Testis (tissue), 2 donors: ENCODE measurements around the gene SF3B3.

Experiments
- POLR2A ChIP-seq: fragments of 450-650 bp; IDR thresholded peaks from one replicate; pipeline ENCODE4 v1.6.1; 2017; ENCODE audit warnings: antibody characterized with exemption, mild to moderate bottlenecking, moderate library complexity
- TF ChIP-seq, protein P1 (sequence below), 3 experiments: fragments of 450-650 bp in 2 of 3; fragments of 200-600 bp in 1 of 3; sonication (generic) in 1 of 3; IDR thresholded peaks; one replicate each; pipeline ENCODE4 v1.5.1; 2016 to 2019; ENCODE audit warnings: antibody characterized with exemption in 3 of 3, mild to moderate bottlenecking in 2 of 3, moderate library complexity in 1 of 3

DNA sequence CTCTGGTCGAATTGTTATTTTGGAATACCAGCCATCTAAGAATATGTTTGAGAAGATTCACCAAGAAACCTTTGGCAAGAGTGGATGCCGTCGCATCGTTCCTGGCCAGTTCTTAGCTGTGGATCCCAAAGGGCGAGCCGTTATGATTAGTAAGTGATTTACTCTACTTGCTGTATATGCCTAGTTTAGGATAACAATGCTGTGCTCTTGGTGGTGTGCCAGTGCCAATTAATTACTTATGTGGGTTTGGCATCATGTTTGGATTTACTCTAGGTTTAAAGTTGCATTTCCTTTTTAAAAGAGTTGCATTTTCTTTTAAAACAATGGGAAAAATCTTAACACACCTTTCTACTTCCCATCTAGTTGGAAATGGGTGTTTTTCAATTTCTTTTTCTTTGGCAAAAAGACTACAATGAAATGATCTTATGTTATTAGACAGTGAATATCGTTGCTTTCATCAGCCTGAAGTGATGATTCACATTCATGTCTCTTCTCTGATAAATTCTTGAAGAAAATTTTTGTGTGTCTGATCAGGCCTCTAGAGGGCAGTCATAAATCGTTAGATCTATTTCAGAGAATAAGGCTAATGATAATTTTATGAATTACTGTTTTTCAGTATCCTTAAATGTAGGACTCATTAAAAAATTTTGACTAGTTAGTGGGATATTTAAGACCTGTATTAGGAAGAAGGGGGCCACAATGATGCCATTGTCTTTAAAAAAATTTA lies 5.6 kb downstream of the SF3B3 start:
- no peak for TF ChIP-seq POLR2A
- TF ChIP-seq, protein P1, sequence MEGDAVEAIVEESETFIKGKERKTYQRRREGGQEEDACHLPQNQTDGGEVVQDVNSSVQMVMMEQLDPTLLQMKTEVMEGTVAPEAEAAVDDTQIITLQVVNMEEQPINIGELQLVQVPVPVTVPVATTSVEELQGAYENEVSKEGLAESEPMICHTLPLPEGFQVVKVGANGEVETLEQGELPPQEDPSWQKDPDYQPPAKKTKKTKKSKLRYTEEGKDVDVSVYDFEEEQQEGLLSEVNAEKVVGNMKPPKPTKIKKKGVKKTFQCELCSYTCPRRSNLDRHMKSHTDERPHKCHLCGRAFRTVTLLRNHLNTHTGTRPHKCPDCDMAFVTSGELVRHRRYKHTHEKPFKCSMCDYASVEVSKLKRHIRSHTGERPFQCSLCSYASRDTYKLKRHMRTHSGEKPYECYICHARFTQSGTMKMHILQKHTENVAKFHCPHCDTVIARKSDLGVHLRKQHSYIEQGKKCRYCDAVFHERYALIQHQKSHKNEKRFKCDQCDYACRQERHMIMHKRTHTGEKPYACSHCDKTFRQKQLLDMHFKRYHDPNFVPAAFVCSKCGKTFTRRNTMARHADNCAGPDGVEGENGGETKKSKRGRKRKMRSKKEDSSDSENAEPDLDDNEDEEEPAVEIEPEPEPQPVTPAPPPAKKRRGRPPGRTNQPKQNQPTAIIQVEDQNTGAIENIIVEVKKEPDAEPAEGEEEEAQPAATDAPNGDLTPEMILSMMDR (IDR thresholded peaks at IDR 0.05) = peak; percentile 38 to 52 (median 41)
